ENCODE results near the gene COX6A2. TPM values are rescaled to one million over a fixed set of nuclear protein-coding genes. Genes with fewer than 3 reads are reported as not detected.

The COX6A2 gene
- total and polyA plus RNA-seq, 2 experiments from 2014 or later, result 6.0 TPM; not detected in 1

DNA sequence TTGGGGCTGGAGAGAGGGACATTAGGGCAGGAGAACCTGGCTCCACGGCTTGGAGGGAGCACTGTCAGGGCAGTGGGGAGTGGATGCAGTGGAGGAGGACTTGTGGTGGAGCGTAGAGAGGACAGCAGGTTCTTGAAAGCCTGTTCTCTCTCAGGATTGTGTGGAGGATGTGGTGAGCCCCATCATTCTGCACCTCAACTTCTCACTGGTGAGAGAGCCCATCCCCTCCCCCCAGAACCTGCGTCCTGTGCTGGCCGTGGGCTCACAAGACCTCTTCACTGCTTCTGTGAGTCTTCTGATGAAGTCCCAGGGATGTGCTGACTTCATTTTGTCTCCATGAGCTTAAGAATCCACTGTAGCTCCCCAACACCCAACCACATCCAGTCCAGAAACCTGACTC is 13.5 kb downstream of the COX6A2 start (continued):
- TF ChIP-seq EZH2phosphoT487 (IDR thresholded peaks at IDR 0.05; ENCODE audit: unreplicated experiment) (no peak), STAT1 (IDR thresholded peaks at IDR 0.05; ENCODE audit: unreplicated experiment) (no peak), CREB1 (CRISPR knock-in tag; IDR thresholded peaks at IDR 0.05; ENCODE audit: low read depth) (no peak)
- TF ChIP-seq, protein P1, sequence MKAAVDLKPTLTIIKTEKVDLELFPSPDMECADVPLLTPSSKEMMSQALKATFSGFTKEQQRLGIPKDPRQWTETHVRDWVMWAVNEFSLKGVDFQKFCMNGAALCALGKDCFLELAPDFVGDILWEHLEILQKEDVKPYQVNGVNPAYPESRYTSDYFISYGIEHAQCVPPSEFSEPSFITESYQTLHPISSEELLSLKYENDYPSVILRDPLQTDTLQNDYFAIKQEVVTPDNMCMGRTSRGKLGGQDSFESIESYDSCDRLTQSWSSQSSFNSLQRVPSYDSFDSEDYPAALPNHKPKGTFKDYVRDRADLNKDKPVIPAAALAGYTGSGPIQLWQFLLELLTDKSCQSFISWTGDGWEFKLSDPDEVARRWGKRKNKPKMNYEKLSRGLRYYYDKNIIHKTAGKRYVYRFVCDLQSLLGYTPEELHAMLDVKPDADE (IDR thresholded peaks at IDR 0.05), result no peak
- TF ChIP-seq, protein P2, sequence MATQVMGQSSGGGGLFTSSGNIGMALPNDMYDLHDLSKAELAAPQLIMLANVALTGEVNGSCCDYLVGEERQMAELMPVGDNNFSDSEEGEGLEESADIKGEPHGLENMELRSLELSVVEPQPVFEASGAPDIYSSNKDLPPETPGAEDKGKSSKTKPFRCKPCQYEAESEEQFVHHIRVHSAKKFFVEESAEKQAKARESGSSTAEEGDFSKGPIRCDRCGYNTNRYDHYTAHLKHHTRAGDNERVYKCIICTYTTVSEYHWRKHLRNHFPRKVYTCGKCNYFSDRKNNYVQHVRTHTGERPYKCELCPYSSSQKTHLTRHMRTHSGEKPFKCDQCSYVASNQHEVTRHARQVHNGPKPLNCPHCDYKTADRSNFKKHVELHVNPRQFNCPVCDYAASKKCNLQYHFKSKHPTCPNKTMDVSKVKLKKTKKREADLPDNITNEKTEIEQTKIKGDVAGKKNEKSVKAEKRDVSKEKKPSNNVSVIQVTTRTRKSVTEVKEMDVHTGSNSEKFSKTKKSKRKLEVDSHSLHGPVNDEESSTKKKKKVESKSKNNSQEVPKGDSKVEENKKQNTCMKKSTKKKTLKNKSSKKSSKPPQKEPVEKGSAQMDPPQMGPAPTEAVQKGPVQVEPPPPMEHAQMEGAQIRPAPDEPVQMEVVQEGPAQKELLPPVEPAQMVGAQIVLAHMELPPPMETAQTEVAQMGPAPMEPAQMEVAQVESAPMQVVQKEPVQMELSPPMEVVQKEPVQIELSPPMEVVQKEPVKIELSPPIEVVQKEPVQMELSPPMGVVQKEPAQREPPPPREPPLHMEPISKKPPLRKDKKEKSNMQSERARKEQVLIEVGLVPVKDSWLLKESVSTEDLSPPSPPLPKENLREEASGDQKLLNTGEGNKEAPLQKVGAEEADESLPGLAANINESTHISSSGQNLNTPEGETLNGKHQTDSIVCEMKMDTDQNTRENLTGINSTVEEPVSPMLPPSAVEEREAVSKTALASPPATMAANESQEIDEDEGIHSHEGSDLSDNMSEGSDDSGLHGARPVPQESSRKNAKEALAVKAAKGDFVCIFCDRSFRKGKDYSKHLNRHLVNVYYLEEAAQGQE (IDR thresholded peaks at IDR 0.05; ENCODE audit: unreplicated experiment), result no peak
- TF ChIP-seq, protein P3, sequence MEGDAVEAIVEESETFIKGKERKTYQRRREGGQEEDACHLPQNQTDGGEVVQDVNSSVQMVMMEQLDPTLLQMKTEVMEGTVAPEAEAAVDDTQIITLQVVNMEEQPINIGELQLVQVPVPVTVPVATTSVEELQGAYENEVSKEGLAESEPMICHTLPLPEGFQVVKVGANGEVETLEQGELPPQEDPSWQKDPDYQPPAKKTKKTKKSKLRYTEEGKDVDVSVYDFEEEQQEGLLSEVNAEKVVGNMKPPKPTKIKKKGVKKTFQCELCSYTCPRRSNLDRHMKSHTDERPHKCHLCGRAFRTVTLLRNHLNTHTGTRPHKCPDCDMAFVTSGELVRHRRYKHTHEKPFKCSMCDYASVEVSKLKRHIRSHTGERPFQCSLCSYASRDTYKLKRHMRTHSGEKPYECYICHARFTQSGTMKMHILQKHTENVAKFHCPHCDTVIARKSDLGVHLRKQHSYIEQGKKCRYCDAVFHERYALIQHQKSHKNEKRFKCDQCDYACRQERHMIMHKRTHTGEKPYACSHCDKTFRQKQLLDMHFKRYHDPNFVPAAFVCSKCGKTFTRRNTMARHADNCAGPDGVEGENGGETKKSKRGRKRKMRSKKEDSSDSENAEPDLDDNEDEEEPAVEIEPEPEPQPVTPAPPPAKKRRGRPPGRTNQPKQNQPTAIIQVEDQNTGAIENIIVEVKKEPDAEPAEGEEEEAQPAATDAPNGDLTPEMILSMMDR (conservative IDR thresholded peaks at IDR 0.05; ENCODE audit: low read depth in 2 of 2), result no peak

DNA sequence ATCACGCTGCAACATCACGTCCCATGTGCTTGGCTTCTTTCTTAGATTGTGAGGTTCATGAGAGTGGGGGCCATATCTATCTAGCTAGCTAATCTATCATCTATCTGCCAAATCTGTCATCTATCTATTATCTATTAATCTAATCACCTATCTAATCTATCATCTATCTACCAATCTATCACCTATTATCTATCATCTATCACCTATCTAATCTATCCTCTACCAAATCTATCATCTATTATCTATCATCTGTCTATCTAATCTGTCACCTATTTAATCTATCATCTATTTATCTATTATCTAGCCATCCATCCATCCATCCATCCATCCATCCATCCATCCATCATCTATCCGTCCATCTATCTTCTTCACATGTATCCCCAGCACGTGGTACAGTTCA is 14.2 kb downstream of the COX6A2 start:
- DNase-seq (ENCODE audit: low spot score) (no peak), ATAC-seq (no peak)
- H3K27ac ChIP-seq (ENCODE audit: low read depth), result no peak overlapping the region
- no peaks in the 10 kb centered on the region for H3K4me1 Mint-ChIP-seq
- no peaks in the 10 kb centered on the region for H3K9me2 ChIP-seq (ENCODE audit: insufficient read depth)
- no peak overlapping the region for H3K4me2 ChIP-seq
- no peaks in the 10 kb centered on the region; the same call in 2 of the 3 replicates for H3K36me3 Mint-ChIP-seq (ENCODE audit: low read depth)
- no peak overlapping the region for H2AFZ ChIP-seq
- H3K27ac Mint-ChIP-seq, result no peak overlapping the region
- H3K4me1 ChIP-seq (ENCODE audit: insufficient read depth), result no peaks in the 10 kb centered on the region
- no peaks in the 10 kb centered on the region for H3F3A ChIP-seq (replicated peaks; ENCODE audit: low read depth)
- peaks cover 12% of the 10 kb centered on the region for H3K27me3 Mint-ChIP-seq (ENCODE audit: insufficient read depth, low read depth, poor library complexity)
- H3K9me3 Mint-ChIP-seq, result peaks cover 2% of the 10 kb centered on the region; the same call in 2 of the 3 replicates
- no peaks in the 10 kb centered on the region for H3K79me2 ChIP-seq (replicated peaks; ENCODE audit: insufficient read depth)
- H3K4me3 Mint-ChIP-seq, result no peak overlapping the region
- no peaks in the 10 kb centered on the region for H3K27me3 ChIP-seq (ENCODE audit: insufficient read depth)
- no peak overlapping the region for H3K4me3 ChIP-seq
- no peaks in the 10 kb centered on the region for H3K36me3 ChIP-seq (ENCODE audit: insufficient read depth)
- no peaks in the 10 kb centered on the region for H4K20me1 ChIP-seq (replicated peaks; ENCODE audit: insufficient read depth)
- no peak for TF ChIP-seq STAT1 (IDR thresholded peaks at IDR 0.05; ENCODE audit: unreplicated experiment)
- no peak for TF ChIP-seq ZNF331 (CRISPR knock-in tag; IDR thresholded peaks at IDR 0.05; ENCODE audit: low read depth)
- TF ChIP-seq JUNB (IDR thresholded peaks at IDR 0.05; ENCODE audit: unreplicated experiment), result no peak
- no peak for TF ChIP-seq EZH2phosphoT487 (IDR thresholded peaks at IDR 0.05; ENCODE audit: unreplicated experiment)

All from GM23338 (cell line).